Glutamatergic neuron (in vitro differentiated cells): ENCODE data around the gene DUOX1. TPM values are rescaled to one million over a fixed set of nuclear protein-coding genes. Genes with fewer than 3 reads are reported as not detected.

ENCODE experiments used
- DNase-seq: peaks from one replicate; pipeline ENCODE4 v3.0.0; 2022
- H3K27ac Mint-ChIP-seq: one replicate; pipeline ENCODE4 v1.8.0; 2020; ENCODE audit warnings: mild to moderate bottlenecking, mixed read lengths, inconsistent platforms; ENCODE audit not compliant: unreplicated experiment
- H3K27me3 Mint-ChIP-seq: one replicate; pipeline ENCODE4 v1.8.0; 2020; ENCODE audit warnings: mild to moderate bottlenecking, moderate library complexity, mixed read lengths, inconsistent platforms; ENCODE audit not compliant: unreplicated experiment
- H3K36me3 Mint-ChIP-seq: one replicate; pipeline ENCODE4 v1.8.0; 2020; ENCODE audit warnings: mild to moderate bottlenecking, mixed read lengths, inconsistent platforms; ENCODE audit not compliant: unreplicated experiment
- H3K4me1 Mint-ChIP-seq: one replicate; pipeline ENCODE4 v1.8.0; 2020; ENCODE audit warnings: mild to moderate bottlenecking, low read depth, mixed read lengths, inconsistent platforms; ENCODE audit not compliant: unreplicated experiment
- H3K4me3 Mint-ChIP-seq: one replicate; pipeline ENCODE4 v1.8.0; 2020; ENCODE audit warnings: mild to moderate bottlenecking, mixed read lengths, inconsistent platforms; ENCODE audit not compliant: unreplicated experiment
- H3K9me3 Mint-ChIP-seq: one replicate; pipeline ENCODE4 v1.8.0; 2020; ENCODE audit warnings: mild to moderate bottlenecking, moderate library complexity, mixed read lengths, inconsistent platforms; ENCODE audit not compliant: unreplicated experiment
- CTCF ChIP-seq: fragments of 200-600 bp; sonication (generic); IDR thresholded peaks from one replicate; pipeline ENCODE4 v1.5.0; 2021; ENCODE audit not compliant: partially characterized antibody, unreplicated experiment
- total RNA-seq: library from RNA; stranded (reverse); fragmentation: NEBNext Ultra II Directional; extraction: Animal tissue kit (Norgen Biotek cat#: 25700); gene quantifications from one replicate; pipeline ENCODE4 v1.2.1, GENCODE V29; 2021; ENCODE audit not compliant: unreplicated experiment

Gene DUOX1
- total RNA-seq, 1 donor from 2014 or later = not detected

- Mint-ChIP-seq H3K27me3 (peaks cover 45% of the 10 kb centered on the region), H3K9me3 (peaks cover 8% of the 10 kb centered on the region), H3K4me3 (peak overlapping the region; percentile 57), H3K27ac (no peak overlapping the region), H3K36me3 (no peaks in the 10 kb centered on the region), H3K4me1 (no peaks in the 10 kb centered on the region)
- DNase-seq = no peak
- no peak for TF ChIP-seq CTCF
Observed at GRCh38 chr15:45112143-45112590, 17.6 kb upstream of the DUOX1 start.

GRCh38 chr15:45112591-45113379 lies 17.0 kb upstream of the DUOX1 start:
- Mint-ChIP-seq H3K9me3 (peaks cover 8% of the 10 kb centered on the region), H3K4me3 (peak overlapping the region; percentile 57), H3K27ac (no peak overlapping the region), H3K36me3 (no peaks in the 10 kb centered on the region), H3K4me1 (no peaks in the 10 kb centered on the region), H3K27me3 (peaks cover 52% of the 10 kb centered on the region)
- TF ChIP-seq CTCF = no peak
- peak; percentile 49 for DNase-seq

GRCh38 chr15:45113380-45113990 lies 16.3 kb upstream of the DUOX1 start:
- Mint-ChIP-seq H3K4me1 (no peaks in the 10 kb centered on the region), H3K9me3 (peaks cover 10% of the 10 kb centered on the region), H3K27ac (no peak overlapping the region), H3K27me3 (peaks cover 55% of the 10 kb centered on the region), H3K4me3 (peak overlapping the region; percentile 23), H3K36me3 (no peaks in the 10 kb centered on the region)
- no peak for DNase-seq
- no peak for TF ChIP-seq CTCF

GRCh38 chr15:45114076-45114750 lies 15.6 kb upstream of the DUOX1 start, which contains the start of the genes DUOX2 and DUOXA2:
Gene DUOX2, minus strand, starts transcription at chr15:45114172. Its CDS starts 761 bp downstream, at chr15:45113411.
Gene DUOXA2, plus strand, starts transcription at chr15:45114326. Its CDS starts 280 bp downstream, at chr15:45114606.
- peak; percentile 48 for DNase-seq
- H3K27me3 Mint-ChIP-seq = peaks cover 55% of the 10 kb centered on the region
- H3K36me3 Mint-ChIP-seq = no peaks in the 10 kb centered on the region
- no peak within 1 kb of the TSS for H3K27ac Mint-ChIP-seq
- H3K9me3 Mint-ChIP-seq = peaks cover 10% of the 10 kb centered on the region
- H3K4me3 Mint-ChIP-seq = peak within 1 kb of the TSS; percentile 23
- no peaks in the 10 kb centered on the region for H3K4me1 Mint-ChIP-seq
- no peak for TF ChIP-seq CTCF
